AG09319 (cell line): ENCODE data around the gene GBP5.
"Not testable (repeated sequence)": the region's sequence is repeated elsewhere in the genome, so short reads cannot be mapped to it uniquely, and the experiment has no call there.

Experiments
- DNase-seq: peaks from one replicate; pipeline ENCODE4 v3.0.0-alpha.2; 2010; ENCODE audit warnings: low read depth; ENCODE audit errors: extremely low read depth
- TF ChIP-seq, protein P1 (sequence below): IDR thresholded peaks from 2 replicates; pipeline ENCODE4 v1.5.1; 2011; ENCODE audit warnings: low read depth, mild to moderate bottlenecking, inconsistent platforms, low read length, moderate library complexity

Gene GBP5

DNA sequence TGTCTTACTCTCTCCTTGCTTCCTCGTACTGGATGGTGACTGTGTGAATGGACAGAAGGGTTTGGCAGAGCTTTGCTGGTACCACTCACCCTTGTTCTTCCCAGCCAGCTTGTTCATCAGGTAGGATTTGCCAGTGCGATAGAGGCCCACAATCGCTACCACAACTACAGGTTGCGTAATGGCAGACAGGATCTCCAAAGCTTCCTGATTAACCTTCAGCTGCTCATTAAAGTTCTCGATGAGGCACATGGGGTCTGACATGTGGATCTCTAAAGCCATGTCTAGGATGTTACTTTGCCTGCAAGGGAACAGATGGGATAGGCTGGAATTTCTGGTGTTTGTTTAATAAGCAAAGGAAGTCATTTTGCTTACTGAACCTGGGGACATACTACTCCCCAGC is 3.4 kb downstream of the GBP5 start:
- TF ChIP-seq, protein P1, sequence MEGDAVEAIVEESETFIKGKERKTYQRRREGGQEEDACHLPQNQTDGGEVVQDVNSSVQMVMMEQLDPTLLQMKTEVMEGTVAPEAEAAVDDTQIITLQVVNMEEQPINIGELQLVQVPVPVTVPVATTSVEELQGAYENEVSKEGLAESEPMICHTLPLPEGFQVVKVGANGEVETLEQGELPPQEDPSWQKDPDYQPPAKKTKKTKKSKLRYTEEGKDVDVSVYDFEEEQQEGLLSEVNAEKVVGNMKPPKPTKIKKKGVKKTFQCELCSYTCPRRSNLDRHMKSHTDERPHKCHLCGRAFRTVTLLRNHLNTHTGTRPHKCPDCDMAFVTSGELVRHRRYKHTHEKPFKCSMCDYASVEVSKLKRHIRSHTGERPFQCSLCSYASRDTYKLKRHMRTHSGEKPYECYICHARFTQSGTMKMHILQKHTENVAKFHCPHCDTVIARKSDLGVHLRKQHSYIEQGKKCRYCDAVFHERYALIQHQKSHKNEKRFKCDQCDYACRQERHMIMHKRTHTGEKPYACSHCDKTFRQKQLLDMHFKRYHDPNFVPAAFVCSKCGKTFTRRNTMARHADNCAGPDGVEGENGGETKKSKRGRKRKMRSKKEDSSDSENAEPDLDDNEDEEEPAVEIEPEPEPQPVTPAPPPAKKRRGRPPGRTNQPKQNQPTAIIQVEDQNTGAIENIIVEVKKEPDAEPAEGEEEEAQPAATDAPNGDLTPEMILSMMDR = no peak
- no peak for DNase-seq

DNA sequence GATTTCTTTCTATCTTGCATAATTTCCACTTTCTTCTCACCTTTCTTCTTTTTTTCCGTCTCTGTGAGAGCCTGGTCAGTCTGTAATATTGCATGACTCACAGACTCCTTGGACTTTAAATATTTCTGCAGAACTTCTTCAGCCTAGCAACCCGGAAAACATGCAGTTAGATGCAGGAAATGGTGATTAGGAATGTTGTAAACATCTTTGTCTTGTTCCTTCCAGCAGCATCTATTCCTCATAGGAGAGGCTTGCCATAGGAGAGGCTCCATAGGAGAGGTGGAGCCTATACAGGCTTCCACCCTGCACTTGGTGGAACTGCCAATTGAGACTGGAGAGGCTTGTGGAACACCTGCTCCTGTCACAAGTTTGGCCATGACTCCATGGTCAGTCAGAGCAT is 10.0 kb downstream of the GBP5 start:
- TF ChIP-seq, protein P1 = no peak
- no peak for DNase-seq

DNA sequence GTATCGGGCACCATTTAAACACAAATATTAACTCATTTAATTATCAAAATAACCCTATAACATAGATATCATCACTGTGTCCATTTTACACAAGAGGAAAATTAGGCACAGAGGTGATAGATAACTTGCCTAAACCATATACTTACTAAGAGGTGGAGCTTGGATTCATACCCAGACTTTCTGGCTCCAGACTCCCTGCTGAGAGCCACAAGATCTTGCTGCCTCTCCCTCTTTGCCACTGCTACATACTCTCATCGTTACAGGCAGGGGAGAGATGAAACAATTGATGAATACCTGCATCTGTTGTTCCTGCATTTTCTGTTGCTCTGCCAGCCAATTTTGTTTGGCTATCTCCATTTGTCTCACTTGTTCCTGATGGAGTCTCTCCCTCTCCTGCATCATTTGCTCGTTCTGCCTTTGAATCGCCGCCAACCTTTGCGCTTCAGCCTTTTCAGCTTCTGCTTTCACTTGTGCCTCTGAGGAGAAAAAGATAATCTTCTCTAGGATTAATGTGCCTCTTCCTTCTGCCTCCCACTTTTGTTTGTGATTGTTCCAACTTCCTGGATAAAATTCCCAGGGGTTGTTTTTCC is 10.6 kb downstream of the GBP5 start:
- DNase-seq = no peak

DNA sequence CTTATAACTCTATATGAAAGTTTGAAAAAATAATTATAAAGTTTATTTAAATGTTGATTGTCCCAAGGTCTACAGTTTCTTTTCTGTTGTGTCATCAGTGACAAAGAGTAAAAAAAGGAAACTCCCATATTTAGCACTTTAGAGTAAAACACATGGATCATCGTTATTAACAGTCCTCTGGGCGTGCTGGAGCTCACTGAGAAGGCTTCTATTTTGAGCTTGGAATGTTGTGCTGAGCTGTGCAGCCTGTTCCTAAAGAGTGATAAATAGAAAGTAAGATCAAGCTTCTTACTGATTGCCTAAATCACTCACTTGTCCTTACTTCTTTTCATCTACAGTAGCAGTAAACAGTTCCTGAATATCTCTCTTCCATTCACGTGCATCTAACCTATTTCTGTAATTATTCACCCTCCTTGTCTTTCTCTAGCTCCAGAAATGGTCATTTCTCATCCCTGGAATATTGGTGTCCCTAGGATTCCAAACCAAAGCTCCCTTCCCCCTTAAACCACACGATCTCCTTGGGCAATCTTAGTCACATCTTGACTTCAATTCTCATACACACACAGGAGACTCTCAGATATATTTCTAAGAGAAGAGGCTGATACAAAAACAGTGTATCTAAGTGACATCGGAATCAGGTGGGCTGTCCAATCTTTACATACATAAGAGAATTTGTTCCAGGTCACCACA is 11.9 kb downstream of the GBP5 start:
- no peak for DNase-seq

More for the DNA sequence above, 10.6 kb downstream of the GBP5 start:
- TF ChIP-seq, protein P1 = no peak

DNA sequence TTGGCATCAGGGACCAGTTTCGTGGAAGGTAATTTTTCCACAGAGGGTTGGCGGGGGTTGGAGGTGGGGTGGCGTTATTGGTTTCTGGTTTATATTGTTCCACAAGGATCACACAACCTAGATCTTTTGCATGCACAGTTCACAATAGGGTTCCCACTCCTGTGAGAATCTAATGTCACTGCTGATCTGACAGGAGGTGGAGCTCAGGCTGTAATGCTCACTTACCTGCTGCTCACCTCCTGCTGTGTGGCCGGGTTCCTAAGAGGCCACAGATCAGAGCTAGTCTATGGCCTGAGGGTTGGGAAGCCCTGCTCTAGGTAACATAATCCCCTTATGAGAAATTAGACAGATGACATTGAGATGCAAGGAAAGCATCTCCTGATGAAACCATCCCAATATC is 12.6 kb downstream of the GBP5 start:
- TF ChIP-seq, protein P1 = no peak
- DNase-seq = no peak

More for the DNA sequence above, 11.9 kb downstream of the GBP5 start:
- TF ChIP-seq, protein P1 = no peak

DNA sequence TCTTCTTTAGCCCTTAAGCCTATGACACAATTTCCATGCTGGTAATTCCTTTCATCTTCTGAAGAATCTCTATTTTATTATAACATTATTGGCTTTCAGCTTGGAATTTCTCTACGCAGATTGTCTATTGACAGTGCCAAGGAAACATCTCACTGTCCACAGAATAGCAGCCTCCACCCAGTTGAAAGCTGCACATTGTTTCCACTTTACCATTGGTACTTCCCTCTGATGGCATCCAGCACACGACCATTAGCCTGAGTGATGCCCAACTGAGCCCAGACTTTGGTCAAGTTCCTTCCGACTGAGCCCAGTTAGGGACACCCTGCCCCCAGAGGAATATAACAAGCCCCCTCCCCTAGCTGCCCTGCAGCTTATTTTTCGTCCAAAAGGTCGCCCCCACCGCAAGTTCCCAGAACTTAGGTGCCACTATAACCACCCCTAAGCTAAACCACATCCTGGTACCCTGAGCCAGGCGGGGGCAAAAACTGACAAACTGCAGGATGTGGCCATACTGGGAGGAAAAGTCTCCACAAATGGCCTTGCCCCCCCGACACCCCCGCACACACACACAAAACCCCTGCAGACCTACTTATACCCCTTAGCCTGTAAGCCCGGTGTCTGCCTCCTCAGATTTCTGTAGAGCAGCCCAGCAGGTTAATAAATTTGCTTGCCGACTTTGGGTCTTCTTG is 13.2 kb downstream of the GBP5 start:
- no peak for DNase-seq
- TF ChIP-seq, protein P1 = no peak

DNA sequence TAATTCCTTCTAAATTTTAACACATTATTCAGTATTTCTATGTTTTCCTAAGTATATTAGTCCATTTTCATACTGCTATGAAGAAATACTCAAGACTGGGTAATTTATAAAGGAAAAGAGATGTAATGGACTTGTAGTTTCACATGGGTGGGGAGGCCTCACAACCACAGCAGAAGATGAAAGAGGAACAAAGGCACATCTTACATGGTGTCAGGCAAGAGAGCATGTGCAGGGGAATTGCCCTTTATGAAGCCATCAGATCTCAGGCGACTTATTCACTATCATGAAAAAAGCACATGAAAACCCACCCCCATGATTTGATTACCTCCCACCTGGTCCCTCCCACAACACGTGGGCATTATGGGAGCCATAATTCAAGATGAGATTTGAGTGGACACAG is 15.6 kb downstream of the GBP5 start:
- no peak for DNase-seq
- TF ChIP-seq, protein P1 = no peak

DNA sequence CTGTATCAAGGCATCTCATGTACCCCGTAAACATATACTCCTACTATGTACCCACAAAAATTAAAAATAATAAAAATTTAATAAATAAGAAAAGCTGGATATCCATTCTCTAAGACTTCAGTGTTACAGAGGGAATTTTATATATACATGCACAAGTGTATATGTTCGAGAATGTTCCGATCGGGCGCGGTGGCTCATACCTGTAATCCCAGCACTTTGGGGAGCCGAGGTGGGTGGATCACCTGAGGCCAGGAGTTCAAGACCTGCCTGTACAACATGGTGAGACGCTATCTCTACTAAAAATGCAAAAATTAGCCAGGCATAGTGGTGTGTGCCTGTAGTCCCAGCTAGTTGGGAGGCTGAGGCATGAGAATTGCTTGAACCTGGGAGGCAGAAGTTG is 17.1 kb downstream of the GBP5 start:
- DNase-seq = not testable (repeated sequence)
